Vagina (tissue), 2 donors: Measurements from ENCODE around the gene PCNX2.

ENCODE experiments used
- CTCF ChIP-seq, 3 experiments: fragments of 450-650 bp in 2 of 3; fragments of 200-600 bp in 1 of 3; sonication (generic) in 1 of 3; IDR thresholded peaks; one replicate each; pipeline ENCODE4 v1.5.1; 2017 to 2019; ENCODE audit warnings: antibody characterized with exemption in 3 of 3, mild to moderate bottlenecking in 2 of 3, moderate library complexity in 2 of 3
- POLR2A ChIP-seq, 2 donors: fragments of 450-650 bp; IDR thresholded peaks; one replicate each; pipeline ENCODE4 v1.6.1; 2017; ENCODE audit warnings: antibody characterized with exemption in 2 of 2, mild to moderate bottlenecking in 2 of 2, moderate library complexity in 2 of 2
- POLR2AphosphoS5 ChIP-seq, 2 donors: sonication (generic); formaldehyde crosslinking; IDR thresholded peaks; one replicate each; pipeline ENCODE4 v1.9.0; 2017; ENCODE audit warnings: antibody characterized with exemption in 2 of 2, mild to moderate bottlenecking in 2 of 2, low read depth in 1 of 2; ENCODE audit not compliant: insufficient read depth in 1 of 2

DNA sequence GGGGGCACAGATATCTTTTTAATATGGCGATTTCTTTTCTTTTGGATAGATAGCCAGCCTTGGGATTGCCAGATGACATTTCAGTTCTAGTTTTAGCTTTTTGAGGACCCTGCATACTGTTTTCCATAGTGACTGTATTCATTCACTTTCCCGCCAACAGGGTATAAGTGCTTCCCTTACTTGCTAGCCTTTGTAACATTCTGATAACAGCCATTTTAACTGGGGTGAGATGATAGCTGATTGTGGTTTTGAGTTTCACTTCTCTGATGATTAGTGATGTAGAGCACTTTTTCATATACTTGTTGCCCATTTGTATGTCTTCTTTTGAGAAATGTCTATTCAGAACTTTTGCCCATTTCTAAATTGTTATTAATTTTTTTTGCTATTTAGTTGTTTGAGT lies 193.2 kb downstream of the PCNX2 start:
- TF ChIP-seq CTCF (IDR thresholded peaks at IDR 0.05) = no peak
- no peak for TF ChIP-seq POLR2AphosphoS5 (IDR thresholded peaks at IDR 0.05; ENCODE audit: insufficient read depth in 1 of 2, low read depth in 1 of 2)
- TF ChIP-seq POLR2A (IDR thresholded peaks at IDR 0.05) = no peak
